Measurements from ENCODE around the gene PRRT4. TPM values are rescaled to one million over a fixed set of nuclear protein-coding genes. Genes with fewer than 3 reads are reported as not detected.

Gene PRRT4
- total and polyA plus RNA-seq, 8 donors = 0.21 to 0.75 (median 0.46) TPM; not detected in 4

- H3K4me1 ChIP-seq = no peaks in the 10 kb centered on the region
- peak; percentile 74 to 94 (median 87) for ATAC-seq
- peak; percentile 37 to 53 (median 48) for TF ChIP-seq CTCF (IDR thresholded peaks at IDR 0.05)
- H3K27me3 ChIP-seq = peaks cover 0 to 4% (median 0%) of the 10 kb centered on the region in 4 donors
- WGBS, 2 donors = 8 to 10% methylated on average over 21 to 34 of the region's 34 CpGs
- H3K27ac ChIP-seq = no peak overlapping the region
- no peaks in the 10 kb centered on the region for H3K36me3 ChIP-seq
- no peaks in the 10 kb centered on the region for H3K9me3 ChIP-seq
- no peak for FAIRE-seq
- intact Hi-C loops (cut with DNase I) = no loop called here
- DNase-seq = peak; percentile 53 to 85 (median 65)
- H3K4me3 ChIP-seq = peak overlapping the region in 2 of 4 donors; percentile 13 to 30
These were observed 9.3 kb downstream of the PRRT4 start for GRCh38 chr7:128352153-128352537.

- ATAC-seq (peak in 2 of 4 donors; percentile 5 to 6), DNase-seq (peak in 3 of 6 donors; percentile 30 to 73 (median 59)), FAIRE-seq (no peak)
- Histone ChIP-seq H3K4me1 (no peaks in the 10 kb centered on the region), H3K36me3 (no peaks in the 10 kb centered on the region), H3K4me3 (peak overlapping the region in 2 of 4 donors; percentile 13 to 30), H3K9me3 (no peaks in the 10 kb centered on the region), H3K27me3 (peaks cover 0 to 4% (median 0%) of the 10 kb centered on the region in 4 donors), H3K27ac (no peak overlapping the region)
- TF ChIP-seq CTCF (IDR thresholded peaks at IDR 0.05) = no peak
- intact Hi-C loops (cut with DNase I) = no loop called here
- WGBS, 2 donors = 17 to 20% methylated on average over 63 to 97 of the region's 97 CpGs
These were observed 10.0 kb downstream of the PRRT4 start for GRCh38 chr7:128351296-128352152.

- WGBS, 2 donors = 65 to 66% methylated on average over 30 to 35 of the region's 35 CpGs
- H3K27ac ChIP-seq = no peak overlapping the region
- no peak overlapping the region for H3K4me3 ChIP-seq
- FAIRE-seq (no peak), DNase-seq (peak in 1 of 6 donors; percentile 72), ATAC-seq (no peak)
- no peaks in the 10 kb centered on the region for H3K4me1 ChIP-seq
- H3K36me3 ChIP-seq = no peaks in the 10 kb centered on the region
- intact Hi-C loops (cut with DNase I) = no loop called here
- TF ChIP-seq CTCF (IDR thresholded peaks at IDR 0.05) = no peak
- H3K9me3 ChIP-seq = no peaks in the 10 kb centered on the region
- H3K27me3 ChIP-seq = peaks cover 0 to 4% (median 0%) of the 10 kb centered on the region in 4 donors
These were observed 10.7 kb downstream of the PRRT4 start for GRCh38 chr7:128350708-128351295.

- no peaks in the 10 kb centered on the region for H3K36me3 ChIP-seq
- no peak for ATAC-seq
- 24 to 27% methylated on average over 4 of the region's 4 CpGs for WGBS, 2 donors
- no peaks in the 10 kb centered on the region for H3K4me1 ChIP-seq
- no peak for DNase-seq
- no peak overlapping the region for H3K27ac ChIP-seq
- intact Hi-C loops (cut with DNase I) = loop anchor here in 2 of 3 donors (5.0 kb wide), 2 partner anchors 33 to 38 kb away; no protein-coding TSS in a partner anchor
- H3K27me3 ChIP-seq = peaks cover 0 to 4% (median 0%) of the 10 kb centered on the region in 4 donors
- no peak for FAIRE-seq
- H3K9me3 ChIP-seq = no peaks in the 10 kb centered on the region
- TF ChIP-seq CTCF (IDR thresholded peaks at IDR 0.05) = no peak
- H3K4me3 ChIP-seq = no peak overlapping the region
These were observed 12.0 kb downstream of the PRRT4 start for GRCh38 chr7:128349466-128349825.
